Right lobe of liver (tissue), 4 donors: ENCODE measurements around the gene MTUS2.

Experiments used
- CTCF ChIP-seq, 4 donors: fragments of 200-600 bp in 3 of 4; fragments of 450-650 bp in 1 of 4; IDR thresholded peaks; one replicate each; pipeline versions ENCODE4 v1.5.1 to v1.8.0; 2016 to 2022; ENCODE audit warnings: antibody characterized with exemption in 4 of 4, mild to moderate bottlenecking in 2 of 4
- POLR2A ChIP-seq: fragments of 450-650 bp; IDR thresholded peaks from one replicate; pipeline ENCODE4 v1.6.1; 2017; ENCODE audit warnings: antibody characterized with exemption, mild to moderate bottlenecking
- donor health status: DM: no; HTN: no; CAD: no.
- donor health status: DM: no; HTN: no; CAD: no.
- donor health status: DM: no; HTN: yes; CAD: no.

GRCh38 chr13:29020314-29020713 is 200.2 kb downstream of the MTUS2 start:
- TF ChIP-seq POLR2A = no peak
- no peak for TF ChIP-seq CTCF (IDR thresholded peaks at IDR 0.05)
